Gastrocnemius medialis (tissue), 4 donors: ENCODE measurements around the gene TAS1R2. TPM values are rescaled to one million over a fixed set of nuclear protein-coding genes. Genes with fewer than 3 reads are reported as not detected.
"Not testable (repeated sequence)": the region's sequence is repeated elsewhere in the genome, so short reads cannot be mapped to it uniquely, and the experiment has no call there.

ENCODE experiments used
- ATAC-seq, 2 donors: fragments of 150-250 bp; one replicate each; pipeline ENCODE4 v1.9.1; 2016
- DNase-seq, 2 donors: peaks; one replicate each; pipeline ENCODE4 v3.0.0-alpha.2; 2019
- H3K27ac ChIP-seq, 4 donors: fragments of 200-600 bp; sonication (generic); 1 replicate in 1 of 4; 2 replicates in 3 of 4; pipeline ENCODE4 v1.5.1; 2016 to 2018; ENCODE audit warnings: mild to moderate bottlenecking in 2 of 4, moderate library complexity in 1 of 4
- H3K27me3 ChIP-seq, 3 donors: fragments of 200-600 bp; sonication (generic) in 2 of 3; 1 replicate in 1 of 3; 2 replicates in 2 of 3; pipeline versions ENCODE4 v1.5.1 to v1.6.0; 2016 to 2019; ENCODE audit warnings: mild to moderate bottlenecking in 1 of 3, moderate library complexity in 1 of 3
- H3K36me3 ChIP-seq, 2 donors: fragments of 200-600 bp; sonication (generic) in 1 of 2; one replicate each; pipeline ENCODE4 v1.5.1; 2017 to 2018
- H3K4me1 ChIP-seq, 2 donors: fragments of 200-600 bp; sonication (generic) in 1 of 2; one replicate each; pipeline ENCODE4 v1.5.1; 2016 to 2017; ENCODE audit warnings: mild to moderate bottlenecking in 2 of 2
- H3K4me3 ChIP-seq, 4 donors: fragments of 200-600 bp; sonication (generic) in 3 of 4; 1 replicate in 1 of 4; 2 replicates in 3 of 4; pipeline ENCODE4 v1.5.1; 2016 to 2019; ENCODE audit warnings: mild to moderate bottlenecking in 2 of 4
- H3K9me3 ChIP-seq, 3 donors: fragments of 200-600 bp; sonication (generic) in 2 of 3; 1 replicate in 1 of 3; 2 replicates in 2 of 3; pipeline ENCODE4 v1.5.1; 2016 to 2019
- POLR2A ChIP-seq, 2 donors: fragments of 450-650 bp; IDR thresholded peaks; one replicate each; pipeline ENCODE4 v1.6.1; 2017; ENCODE audit warnings: antibody characterized with exemption in 2 of 2, mild to moderate bottlenecking in 2 of 2, moderate library complexity in 2 of 2
- in situ Hi-C, 4 donors: fragments of 200-750 bp; cut with MboI; loops; one replicate each; pipeline versions ENCODE4 v1.15.0 to v1.8.0; 2017; ENCODE audit warnings: low sequenced_read_pairs in 4 of 4
- intact Hi-C: fragments of 100-400 bp; cut with DNase I; formaldehyde crosslinking; loops from one replicate; pipeline ENCODE4 v1.15.1; 2023; ENCODE audit warnings: low total_unique reads
- total RNA-seq, 4 donors: library from RNA; depleted of rRNA; stranded (reverse); fragments of >200 nt; gene quantifications; one replicate each; pipeline versions ENCODE4 v1.1.0 to v1.2.3, GENCODE V29; 2016
- TF ChIP-seq, protein P1 (sequence below), 5 experiments: fragments of 450-650 bp in 3 of 5; fragments of 200-600 bp in 2 of 5; sonication (generic) in 2 of 5; IDR thresholded peaks in 4 of 5; conservative IDR thresholded peaks in 1 of 5; 1 replicate in 4 of 5; 2 replicates in 1 of 5; pipeline ENCODE4 v1.5.1; 2016 to 2019; ENCODE audit warnings: antibody characterized with exemption in 5 of 5, mild to moderate bottlenecking in 3 of 5, moderate library complexity in 3 of 5

TAS1R2 gene
- total RNA-seq, 4 donors from 2014 or later: not detected

DNA sequence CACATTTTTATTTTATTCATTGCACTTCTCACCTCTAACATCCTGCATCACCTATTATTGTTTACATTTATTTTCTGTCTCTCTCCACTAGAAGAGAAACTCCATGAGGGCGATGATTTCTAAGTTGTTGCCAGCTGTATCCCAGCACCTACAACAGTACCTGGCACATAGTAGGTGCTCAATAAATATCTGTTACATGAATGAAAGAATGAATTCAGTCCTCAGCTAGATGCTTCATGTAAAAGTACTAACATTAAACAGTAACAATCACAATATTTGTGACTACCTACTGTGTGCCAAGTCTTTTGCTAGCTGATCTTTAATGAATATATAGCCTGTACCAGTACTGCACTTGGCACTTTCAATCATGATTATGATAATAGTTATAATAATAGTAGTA, 3.0 kb downstream of the TAS1R2 start:
- intact Hi-C loops: no loop called here
- no peaks in the 10 kb centered on the region for H3K9me3 ChIP-seq
- H3K4me1 ChIP-seq: no peaks in the 10 kb centered on the region
- TF ChIP-seq POLR2A (IDR thresholded peaks at IDR 0.05): no peak
- TF ChIP-seq, protein P1, sequence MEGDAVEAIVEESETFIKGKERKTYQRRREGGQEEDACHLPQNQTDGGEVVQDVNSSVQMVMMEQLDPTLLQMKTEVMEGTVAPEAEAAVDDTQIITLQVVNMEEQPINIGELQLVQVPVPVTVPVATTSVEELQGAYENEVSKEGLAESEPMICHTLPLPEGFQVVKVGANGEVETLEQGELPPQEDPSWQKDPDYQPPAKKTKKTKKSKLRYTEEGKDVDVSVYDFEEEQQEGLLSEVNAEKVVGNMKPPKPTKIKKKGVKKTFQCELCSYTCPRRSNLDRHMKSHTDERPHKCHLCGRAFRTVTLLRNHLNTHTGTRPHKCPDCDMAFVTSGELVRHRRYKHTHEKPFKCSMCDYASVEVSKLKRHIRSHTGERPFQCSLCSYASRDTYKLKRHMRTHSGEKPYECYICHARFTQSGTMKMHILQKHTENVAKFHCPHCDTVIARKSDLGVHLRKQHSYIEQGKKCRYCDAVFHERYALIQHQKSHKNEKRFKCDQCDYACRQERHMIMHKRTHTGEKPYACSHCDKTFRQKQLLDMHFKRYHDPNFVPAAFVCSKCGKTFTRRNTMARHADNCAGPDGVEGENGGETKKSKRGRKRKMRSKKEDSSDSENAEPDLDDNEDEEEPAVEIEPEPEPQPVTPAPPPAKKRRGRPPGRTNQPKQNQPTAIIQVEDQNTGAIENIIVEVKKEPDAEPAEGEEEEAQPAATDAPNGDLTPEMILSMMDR (IDR thresholded peaks at IDR 0.05 in 4 of 5, conservative IDR thresholded peaks at IDR 0.05 in 1 of 5): no peak
- H3K27ac ChIP-seq: no peak overlapping the region
- no peak overlapping the region for H3K4me3 ChIP-seq
- ATAC-seq (no peak), DNase-seq (no peak)
- H3K36me3 ChIP-seq: no peaks in the 10 kb centered on the region
- H3K27me3 ChIP-seq: no peaks in the 10 kb centered on the region
- in situ Hi-C loops: no loop called here

- DNase-seq (no peak), ATAC-seq (no peak)
- in situ Hi-C loops (no loop called here), intact Hi-C loops (no loop called here)
- Histone ChIP-seq H3K27me3 (no peaks in the 10 kb centered on the region), H3K4me3 (no peak overlapping the region), H3K4me1 (no peaks in the 10 kb centered on the region), H3K9me3 (no peaks in the 10 kb centered on the region), H3K36me3 (no peaks in the 10 kb centered on the region), H3K27ac (no peak overlapping the region)
- TF ChIP-seq, protein P1 (IDR thresholded peaks at IDR 0.05 in 4 of 5, conservative IDR thresholded peaks at IDR 0.05 in 1 of 5): no peak
Observed at GRCh38 chr1:18855573-18855972, 3.9 kb downstream of the TAS1R2 start.

- in situ Hi-C loops: no loop called here
- H3K27ac ChIP-seq: no peak overlapping the region
- no peaks in the 10 kb centered on the region for H3K9me3 ChIP-seq
- intact Hi-C loops: no loop called here
- DNase-seq (no peak), ATAC-seq (no peak)
- H3K4me1 ChIP-seq: no peaks in the 10 kb centered on the region
- no peak for TF ChIP-seq POLR2A (IDR thresholded peaks at IDR 0.05)
- TF ChIP-seq, protein P1 (IDR thresholded peaks at IDR 0.05 in 4 of 5, conservative IDR thresholded peaks at IDR 0.05 in 1 of 5): no peak
- no peak overlapping the region for H3K4me3 ChIP-seq
- H3K27me3 ChIP-seq: no peaks in the 10 kb centered on the region
- no peaks in the 10 kb centered on the region for H3K36me3 ChIP-seq
Observed at GRCh38 chr1:18854331-18855025, 5.0 kb downstream of the TAS1R2 start.

GRCh38 chr1:18852501-18852900, 7.0 kb downstream of the TAS1R2 start:
- Histone ChIP-seq H3K4me3 (no peak overlapping the region), H3K9me3 (no peaks in the 10 kb centered on the region), H3K36me3 (no peaks in the 10 kb centered on the region), H3K4me1 (no peaks in the 10 kb centered on the region), H3K27ac (no peak overlapping the region), H3K27me3 (peaks cover 0 to 2% (median 0%) of the 10 kb centered on the region in 3 donors)
- in situ Hi-C loops: no loop called here
- ATAC-seq: no peak
- TF ChIP-seq POLR2A (IDR thresholded peaks at IDR 0.05): no peak
- TF ChIP-seq, protein P1 (IDR thresholded peaks at IDR 0.05 in 4 of 5, conservative IDR thresholded peaks at IDR 0.05 in 1 of 5): no peak
- no peak for DNase-seq
- intact Hi-C loops: no loop called here

DNA sequence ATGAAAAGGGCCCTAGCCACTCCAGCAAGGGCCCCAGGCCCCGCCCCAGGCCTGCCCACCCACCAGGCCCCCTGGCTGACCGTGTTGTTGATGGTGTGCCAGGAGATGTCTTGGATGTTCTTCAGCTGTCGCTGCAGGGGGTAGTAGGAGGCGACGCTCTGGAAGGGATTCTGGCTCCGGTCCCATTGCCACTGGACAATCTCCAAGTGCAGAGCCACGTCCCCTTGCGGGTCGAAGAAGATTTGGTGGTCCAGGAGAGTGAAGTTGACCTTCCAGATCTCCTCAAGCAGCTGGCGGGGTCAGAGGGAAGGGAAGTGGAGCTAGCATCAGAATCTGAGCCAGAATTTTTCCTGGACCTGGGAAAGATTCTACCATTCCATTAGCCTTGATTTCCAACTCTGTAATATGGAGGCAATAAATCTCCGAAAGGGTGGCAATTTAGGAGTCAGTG, 10.2 kb downstream of the TAS1R2 start:
- ATAC-seq: no peak
- Histone ChIP-seq H3K4me1 (no peaks in the 10 kb centered on the region), H3K9me3 (no peaks in the 10 kb centered on the region), H3K36me3 (no peaks in the 10 kb centered on the region), H3K27ac (no peak overlapping the region), H3K27me3 (peaks cover 0 to 2% (median 0%) of the 10 kb centered on the region in 3 donors), H3K4me3 (no peak overlapping the region)
- no peak for DNase-seq
- TF ChIP-seq, protein P1 (IDR thresholded peaks at IDR 0.05 in 4 of 5, conservative IDR thresholded peaks at IDR 0.05 in 1 of 5): no peak
- TF ChIP-seq POLR2A (IDR thresholded peaks at IDR 0.05): no peak
- in situ Hi-C loops (no loop called here), intact Hi-C loops (no loop called here)

DNA sequence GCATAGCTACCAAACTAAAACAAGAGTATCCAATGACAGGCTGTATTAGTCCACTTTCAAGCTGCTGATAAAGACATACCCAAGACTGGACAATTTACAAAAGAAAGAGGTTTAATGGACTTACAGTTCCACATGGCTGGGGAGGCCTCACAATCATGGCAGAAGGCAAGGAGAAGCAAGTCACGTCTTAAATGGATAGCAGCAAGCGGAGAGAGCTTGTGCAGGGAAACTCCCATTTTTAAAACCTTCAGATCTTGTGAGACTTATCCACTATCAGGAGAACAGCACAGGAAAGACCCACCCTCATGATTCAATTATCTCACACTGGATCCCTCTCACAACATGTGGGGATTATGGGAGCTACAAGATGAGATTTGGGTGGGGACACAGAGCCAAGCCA, 11.7 kb downstream of the TAS1R2 start:
- DNase-seq, intact Hi-C loops, ATAC-seq, H3K27ac ChIP-seq, H3K9me3 ChIP-seq, H3K4me3 ChIP-seq, in situ Hi-C loops, H3K36me3 ChIP-seq, H3K4me1 ChIP-seq, H3K27me3 ChIP-seq: not testable (repeated sequence)
